ENCODE results near the gene AP2M1.
"Not testable (repeated sequence)": the region's sequence is repeated elsewhere in the genome, so short reads cannot be mapped to it uniquely, and the experiment has no call there.

The AP2M1 gene

GRCh38 chr3:184174646-184175492, at the start of gene AP2M1:
TSS of gene AP2M1 (plus strand) at chr3:184174855. CDS start at chr3:184176994, 2,139 bp downstream.
- peak; percentile 99 for DNase-seq

GRCh38 chr3:184126006-184126405, 48.6 kb upstream of the AP2M1 start:
- DNase-seq: no peak

- DNase-seq: no peak
These were observed 45.6 kb upstream of the AP2M1 start for GRCh38 chr3:184129012-184129411.

GRCh38 chr3:184132945-184133344, 41.7 kb upstream of the AP2M1 start:
- DNase-seq: no peak

GRCh38 chr3:184133840-184134745, 40.6 kb upstream of the AP2M1 start:
- DNase-seq: peak; percentile 89

- DNase-seq: no peak
These were observed 39.9 kb upstream of the AP2M1 start for GRCh38 chr3:184134746-184135148.

- DNase-seq: peak; percentile 94
These were observed 39.3 kb upstream of the AP2M1 start, which contains the start of gene EIF2B5 for GRCh38 chr3:184135149-184135910. TSS of gene EIF2B5 (plus strand) at chr3:184135358. CDS start at chr3:184135386, 28 bp downstream.

GRCh38 chr3:184135911-184136260, 38.8 kb upstream of the AP2M1 start:
- DNase-seq: no peak

GRCh38 chr3:184140436-184140835, 34.2 kb upstream of the AP2M1 start:
- no peak for DNase-seq

- no peak for DNase-seq
These were observed 32.5 kb upstream of the AP2M1 start for GRCh38 chr3:184142199-184142598.

- no peak for DNase-seq
These were observed 31.3 kb upstream of the AP2M1 start for GRCh38 chr3:184143327-184143726.

GRCh38 chr3:184144505-184144904, 30.1 kb upstream of the AP2M1 start:
- no peak for DNase-seq

GRCh38 chr3:184145111-184145524, 29.5 kb upstream of the AP2M1 start:
- peak; percentile 62 for DNase-seq

GRCh38 chr3:184145751-184146270, 28.8 kb upstream of the AP2M1 start:
- no peak for DNase-seq

- DNase-seq: no peak
These were observed 26.6 kb upstream of the AP2M1 start for GRCh38 chr3:184148076-184148475.

GRCh38 chr3:184149123-184149522, 25.5 kb upstream of the AP2M1 start:
- no peak for DNase-seq

- not testable (repeated sequence) for DNase-seq
These were observed 24.9 kb upstream of the AP2M1 start for GRCh38 chr3:184149770-184150169.

GRCh38 chr3:184154885-184155643, 19.6 kb upstream of the AP2M1 start, which contains the start of gene DVL3:
TSS of gene DVL3 (plus strand) at chr3:184155377. CDS start at chr3:184155636, 259 bp downstream.
- DNase-seq: peak; percentile 71

- no peak for DNase-seq
These were observed 18.8 kb upstream of the AP2M1 start for GRCh38 chr3:184155644-184156521.

- peak; percentile 83 for DNase-seq
These were observed 18.1 kb upstream of the AP2M1 start for GRCh38 chr3:184156522-184156955.

GRCh38 chr3:184157206-184157605, 17.4 kb upstream of the AP2M1 start:
- DNase-seq: no peak

All from right forelimb (tissue), 1 donor.